ENCODE data around the gene GALNT2.

Gene GALNT2

DNA sequence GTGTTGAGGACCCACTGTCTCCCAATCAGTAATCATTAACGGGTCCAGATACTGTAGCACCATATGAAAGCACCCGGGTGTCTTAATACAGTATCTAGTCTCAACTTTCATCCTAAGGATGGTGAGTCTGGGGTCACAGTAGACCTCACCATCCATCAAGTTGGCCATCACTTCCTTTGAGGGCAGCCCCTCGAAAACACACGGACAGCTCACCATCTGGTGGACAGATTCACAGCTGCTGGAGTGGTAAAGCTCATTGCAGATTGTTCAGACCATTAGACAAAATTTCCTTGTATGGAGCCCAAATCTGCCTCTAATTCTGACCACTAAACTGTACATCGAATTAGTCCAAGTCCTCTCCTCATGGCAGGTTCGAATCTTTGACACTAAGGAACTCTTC, 236.0 kb downstream of the GALNT2 start:
- H3K4me1 ChIP-seq (ENCODE audit: control insufficient read depth, low read depth, low read length): no peaks in the 10 kb centered on the region
- H3K4me2 ChIP-seq (ENCODE audit: low read length): no peak overlapping the region
- H3K36me3 ChIP-seq (ENCODE audit: control insufficient read depth, insufficient read depth, low read length): no peaks in the 10 kb centered on the region
- H2BK5ac ChIP-seq (ENCODE audit: low read length): no peak overlapping the region
- DNase-seq: no peak
- H3K56ac ChIP-seq (ENCODE audit: low read length): no peak overlapping the region
- no peak overlapping the region for H3K9ac ChIP-seq (ENCODE audit: low read length)
- no peak overlapping the region for H2BK120ac ChIP-seq (ENCODE audit: low read depth, low read length)
- H2AK5ac ChIP-seq (ENCODE audit: low read length): no peak overlapping the region
- H3K4ac ChIP-seq (ENCODE audit: low read depth, low read length): no peak overlapping the region
- H3K27me3 ChIP-seq (ENCODE audit: insufficient read depth, low read length, poor library complexity): no peaks in the 10 kb centered on the region
- H4K8ac ChIP-seq (ENCODE audit: low read depth, low read length): no peak overlapping the region
- H2BK15ac ChIP-seq (replicated peaks; ENCODE audit: low read depth): no peak overlapping the region
- H3K4me3 ChIP-seq (ENCODE audit: low read length): no peak overlapping the region
- WGBS (ENCODE audit: extremely low coverage, insufficient coverage, low lambda C conversion rate): no CpG with 5 or more reads among the region's 6 CpGs
- no peak overlapping the region for H4K5ac ChIP-seq (ENCODE audit: low read length)
- no peak overlapping the region for H3K23ac ChIP-seq (ENCODE audit: low read length)
- no peaks in the 10 kb centered on the region for H3K79me2 ChIP-seq (ENCODE audit: control insufficient read depth, insufficient read depth, low read length)
- H3K79me1 ChIP-seq (ENCODE audit: low read length): no peaks in the 10 kb centered on the region
- no peak overlapping the region for H3K27ac ChIP-seq (ENCODE audit: low read depth, low read length)
- H3K18ac ChIP-seq (ENCODE audit: low read length): no peak overlapping the region

DNA sequence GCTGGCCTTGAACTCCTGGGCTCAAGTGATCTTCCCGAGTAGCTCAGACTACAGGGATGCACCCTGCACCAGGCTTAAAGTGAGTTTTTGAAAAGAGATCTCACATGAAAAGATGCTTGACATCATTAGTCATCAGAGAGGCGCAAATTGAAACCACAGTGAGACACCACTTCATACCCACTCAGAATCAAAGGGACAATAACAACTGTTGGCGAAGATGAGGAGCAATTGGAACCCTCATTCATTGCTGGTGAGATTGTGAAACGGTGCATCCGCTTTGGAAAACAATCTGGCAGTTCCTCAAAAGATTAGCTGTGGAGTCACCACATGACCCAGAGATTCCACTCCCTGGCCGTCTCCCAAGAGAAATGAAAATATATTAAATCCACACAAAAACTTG, 236.8 kb downstream of the GALNT2 start:
- Histone ChIP-seq H3K18ac (ENCODE audit: low read length) (no peak overlapping the region), H3K4me1 (ENCODE audit: control insufficient read depth, low read depth, low read length) (no peaks in the 10 kb centered on the region), H4K5ac (ENCODE audit: low read length) (no peak overlapping the region), H3K4ac (ENCODE audit: low read depth, low read length) (no peak overlapping the region), H3K79me2 (ENCODE audit: control insufficient read depth, insufficient read depth, low read length) (no peaks in the 10 kb centered on the region), H3K27me3 (ENCODE audit: insufficient read depth, low read length, poor library complexity) (no peaks in the 10 kb centered on the region), H2AK5ac (ENCODE audit: low read length) (no peak overlapping the region), H3K79me1 (ENCODE audit: low read length) (no peaks in the 10 kb centered on the region), H3K4me2 (ENCODE audit: low read length) (no peak overlapping the region), H3K56ac (ENCODE audit: low read length) (no peak overlapping the region), H2BK15ac (replicated peaks; ENCODE audit: low read depth) (no peak overlapping the region), H4K8ac (ENCODE audit: low read depth, low read length) (no peak overlapping the region), H2BK120ac (ENCODE audit: low read depth, low read length) (no peak overlapping the region), H3K23ac (ENCODE audit: low read length) (no peak overlapping the region), H3K36me3 (ENCODE audit: control insufficient read depth, insufficient read depth, low read length) (no peaks in the 10 kb centered on the region), H2BK5ac (ENCODE audit: low read length) (no peak overlapping the region), H3K9ac (ENCODE audit: low read length) (no peak overlapping the region), H3K4me3 (ENCODE audit: low read length) (no peak overlapping the region), H3K27ac (ENCODE audit: low read depth, low read length) (no peak overlapping the region)
- WGBS (ENCODE audit: extremely low coverage, insufficient coverage, low lambda C conversion rate): no CpG with 5 or more reads among the region's 6 CpGs
- no peak for DNase-seq

DNA sequence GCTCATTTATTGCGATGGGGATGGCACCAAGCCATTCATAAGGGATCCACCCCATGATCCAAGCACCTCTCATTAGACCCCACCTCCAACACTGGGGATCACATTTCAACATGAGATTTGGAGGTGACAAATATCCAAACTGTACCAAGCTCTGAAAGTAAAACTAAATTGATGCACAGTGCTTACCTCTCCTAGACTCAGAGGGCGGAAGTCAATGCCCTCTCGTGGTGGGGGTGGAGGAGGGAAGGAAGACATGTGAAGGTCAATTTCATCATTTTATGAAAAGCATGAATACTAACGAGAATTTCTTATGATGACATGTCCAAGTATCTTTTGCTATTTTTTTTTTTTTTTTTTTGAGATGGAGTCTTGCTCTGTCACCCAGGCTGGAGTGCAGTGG, 239.1 kb downstream of the GALNT2 start:
- H3K18ac ChIP-seq (ENCODE audit: low read length): no peak overlapping the region
- H4K5ac ChIP-seq (ENCODE audit: low read length): no peak overlapping the region
- no peak overlapping the region for H3K4me3 ChIP-seq (ENCODE audit: low read length)
- H3K4me2 ChIP-seq (ENCODE audit: low read length): no peak overlapping the region
- H2AK5ac ChIP-seq (ENCODE audit: low read length): no peak overlapping the region
- no peak overlapping the region for H3K9ac ChIP-seq (ENCODE audit: low read length)
- H3K27ac ChIP-seq (ENCODE audit: low read depth, low read length): no peak overlapping the region
- H3K79me1 ChIP-seq (ENCODE audit: low read length): no peaks in the 10 kb centered on the region
- no peaks in the 10 kb centered on the region for H3K79me2 ChIP-seq (ENCODE audit: control insufficient read depth, insufficient read depth, low read length)
- no peak overlapping the region for H2BK5ac ChIP-seq (ENCODE audit: low read length)
- H4K8ac ChIP-seq (ENCODE audit: low read depth, low read length): no peak overlapping the region
- no peak overlapping the region for H3K56ac ChIP-seq (ENCODE audit: low read length)
- H3K23ac ChIP-seq (ENCODE audit: low read length): no peak overlapping the region
- H3K4me1 ChIP-seq (ENCODE audit: control insufficient read depth, low read depth, low read length): no peaks in the 10 kb centered on the region
- H2BK15ac ChIP-seq (replicated peaks; ENCODE audit: low read depth): no peak overlapping the region
- WGBS (ENCODE audit: extremely low coverage, insufficient coverage, low lambda C conversion rate): no CpG with 5 or more reads among the region's 4 CpGs
- H3K4ac ChIP-seq (ENCODE audit: low read depth, low read length): no peak overlapping the region
- no peak overlapping the region for H2BK120ac ChIP-seq (ENCODE audit: low read depth, low read length)
- no peak for DNase-seq
- H3K36me3 ChIP-seq (ENCODE audit: control insufficient read depth, insufficient read depth, low read length): no peaks in the 10 kb centered on the region
- no peaks in the 10 kb centered on the region for H3K27me3 ChIP-seq (ENCODE audit: insufficient read depth, low read length, poor library complexity)

DNA sequence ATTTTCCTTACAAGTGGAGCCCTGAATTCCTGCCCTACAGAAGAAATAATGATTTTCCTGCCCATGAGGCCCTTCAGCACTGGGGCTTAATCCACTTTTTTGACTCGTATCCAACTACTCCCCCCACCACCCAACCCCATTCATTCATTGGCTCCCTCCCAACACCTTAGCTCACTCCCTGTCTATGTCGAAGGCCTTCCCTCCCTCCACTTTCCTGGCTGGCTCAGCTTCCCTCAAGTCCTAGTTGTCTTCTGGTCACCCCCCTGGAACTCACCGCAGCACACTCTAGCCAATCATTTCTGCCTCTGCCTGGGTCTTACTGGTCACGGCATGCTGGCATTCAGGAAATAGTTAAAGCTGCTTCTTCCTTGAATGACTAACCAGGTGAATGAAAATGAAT, 240.2 kb downstream of the GALNT2 start:
- Histone ChIP-seq H3K79me1 (ENCODE audit: low read length) (no peaks in the 10 kb centered on the region), H4K8ac (ENCODE audit: low read depth, low read length) (no peak overlapping the region), H3K56ac (ENCODE audit: low read length) (no peak overlapping the region), H3K4ac (ENCODE audit: low read depth, low read length) (no peak overlapping the region), H2BK5ac (ENCODE audit: low read length) (no peak overlapping the region), H3K18ac (ENCODE audit: low read length) (no peak overlapping the region), H3K27ac (ENCODE audit: low read depth, low read length) (no peak overlapping the region), H3K36me3 (ENCODE audit: control insufficient read depth, insufficient read depth, low read length) (no peaks in the 10 kb centered on the region), H3K9ac (ENCODE audit: low read length) (no peak overlapping the region), H2BK120ac (ENCODE audit: low read depth, low read length) (no peak overlapping the region), H3K23ac (ENCODE audit: low read length) (no peak overlapping the region), H3K79me2 (ENCODE audit: control insufficient read depth, insufficient read depth, low read length) (no peaks in the 10 kb centered on the region), H3K27me3 (ENCODE audit: insufficient read depth, low read length, poor library complexity) (no peaks in the 10 kb centered on the region), H2BK15ac (replicated peaks; ENCODE audit: low read depth) (no peak overlapping the region), H4K5ac (ENCODE audit: low read length) (no peak overlapping the region), H2AK5ac (ENCODE audit: low read length) (no peak overlapping the region), H3K4me1 (ENCODE audit: control insufficient read depth, low read depth, low read length) (no peaks in the 10 kb centered on the region), H3K4me3 (ENCODE audit: low read length) (no peak overlapping the region), H3K4me2 (ENCODE audit: low read length) (no peak overlapping the region)
- DNase-seq: no peak
- no CpG with 5 or more reads among the region's 4 CpGs for WGBS (ENCODE audit: extremely low coverage, insufficient coverage, low lambda C conversion rate)

DNA sequence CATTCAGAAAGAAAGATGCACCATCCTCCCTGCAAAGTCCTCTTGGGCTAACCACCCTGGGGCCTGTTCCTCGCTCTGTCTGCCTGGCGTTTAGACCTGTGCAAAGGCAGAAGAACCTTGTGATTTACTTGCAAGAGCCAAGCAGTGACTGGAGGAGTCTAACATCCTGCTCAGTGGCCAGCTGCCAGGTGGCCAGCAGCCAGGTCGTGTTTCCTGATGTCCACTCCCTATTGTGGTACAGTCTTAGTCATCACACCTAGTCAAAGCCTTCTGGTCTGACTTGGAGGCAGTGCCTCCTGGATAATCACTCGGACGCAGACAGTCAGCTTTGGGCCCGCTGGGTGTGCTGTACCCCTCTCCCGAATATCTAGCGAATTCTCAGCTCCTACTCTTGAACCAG, 241.0 kb downstream of the GALNT2 start:
- WGBS (ENCODE audit: extremely low coverage, insufficient coverage, low lambda C conversion rate): no CpG with 5 or more reads among the region's 8 CpGs
- Histone ChIP-seq H3K79me1 (ENCODE audit: low read length) (no peaks in the 10 kb centered on the region), H3K27ac (ENCODE audit: low read depth, low read length) (no peak overlapping the region)

DNA sequence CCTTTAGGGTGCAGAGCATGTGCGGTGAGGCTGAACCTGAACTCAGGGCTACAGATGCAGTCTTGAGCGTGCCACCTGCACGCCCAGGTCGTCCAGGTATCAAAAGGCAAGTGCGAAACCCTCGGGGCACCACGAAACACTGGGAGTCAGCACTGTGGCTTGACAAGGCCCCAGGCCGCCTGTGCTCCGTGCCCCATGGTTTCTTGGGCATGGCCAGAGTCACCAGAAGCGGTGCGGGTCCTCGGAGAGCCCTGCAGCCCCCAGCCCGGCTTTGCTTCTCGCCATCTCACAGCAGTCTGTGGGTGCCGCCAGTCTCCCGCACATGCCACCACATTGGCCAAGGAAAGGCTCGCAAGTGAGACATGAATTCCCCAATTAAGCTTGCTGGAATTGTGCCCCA, 241.8 kb downstream of the GALNT2 start:
- H2BK15ac ChIP-seq (replicated peaks; ENCODE audit: low read depth): no peak overlapping the region
- no peaks in the 10 kb centered on the region for H3K4me1 ChIP-seq (ENCODE audit: control insufficient read depth, low read depth, low read length)
- no peak overlapping the region for H3K23ac ChIP-seq (ENCODE audit: low read length)
- no peak overlapping the region for H4K8ac ChIP-seq (ENCODE audit: low read depth, low read length)
- no peak overlapping the region for H2BK120ac ChIP-seq (ENCODE audit: low read depth, low read length)
- no peaks in the 10 kb centered on the region for H3K36me3 ChIP-seq (ENCODE audit: control insufficient read depth, insufficient read depth, low read length)
- no peak overlapping the region for H3K56ac ChIP-seq (ENCODE audit: low read length)
- H3K9ac ChIP-seq (ENCODE audit: low read length): no peak overlapping the region
- no peak overlapping the region for H3K4me2 ChIP-seq (ENCODE audit: low read length)
- no peak overlapping the region for H3K27ac ChIP-seq (ENCODE audit: low read depth, low read length)
- H4K5ac ChIP-seq (ENCODE audit: low read length): no peak overlapping the region
- no peak overlapping the region for H3K4ac ChIP-seq (ENCODE audit: low read depth, low read length)
- WGBS (ENCODE audit: extremely low coverage, insufficient coverage, low lambda C conversion rate): no CpG with 5 or more reads among the region's 17 CpGs
- H3K79me2 ChIP-seq (ENCODE audit: control insufficient read depth, insufficient read depth, low read length): no peaks in the 10 kb centered on the region
- H3K18ac ChIP-seq (ENCODE audit: low read length): no peak overlapping the region
- H3K4me3 ChIP-seq (ENCODE audit: low read length): no peak overlapping the region
- H3K79me1 ChIP-seq (ENCODE audit: low read length): no peaks in the 10 kb centered on the region
- no peak overlapping the region for H2AK5ac ChIP-seq (ENCODE audit: low read length)
- DNase-seq: no peak
- H2BK5ac ChIP-seq (ENCODE audit: low read length): no peak overlapping the region
- no peaks in the 10 kb centered on the region for H3K27me3 ChIP-seq (ENCODE audit: insufficient read depth, low read length, poor library complexity)

More for the DNA sequence above, 241.0 kb downstream of the GALNT2 start:
- no peaks in the 10 kb centered on the region for H3K79me2 ChIP-seq (ENCODE audit: control insufficient read depth, insufficient read depth, low read length)
- no peaks in the 10 kb centered on the region for H3K4me1 ChIP-seq (ENCODE audit: control insufficient read depth, low read depth, low read length)
- no peaks in the 10 kb centered on the region for H3K36me3 ChIP-seq (ENCODE audit: control insufficient read depth, insufficient read depth, low read length)
- H3K4ac ChIP-seq (ENCODE audit: low read depth, low read length): no peak overlapping the region
- H2BK5ac ChIP-seq (ENCODE audit: low read length): no peak overlapping the region
- no peak overlapping the region for H2BK15ac ChIP-seq (replicated peaks; ENCODE audit: low read depth)
- H3K9ac ChIP-seq (ENCODE audit: low read length): no peak overlapping the region
- H3K23ac ChIP-seq (ENCODE audit: low read length): no peak overlapping the region
- no peak for DNase-seq
- no peak overlapping the region for H3K4me2 ChIP-seq (ENCODE audit: low read length)
- H3K18ac ChIP-seq (ENCODE audit: low read length): no peak overlapping the region
- H3K27me3 ChIP-seq (ENCODE audit: insufficient read depth, low read length, poor library complexity): no peaks in the 10 kb centered on the region
- H3K4me3 ChIP-seq (ENCODE audit: low read length): no peak overlapping the region
- no peak overlapping the region for H4K8ac ChIP-seq (ENCODE audit: low read depth, low read length)
- no peak overlapping the region for H4K5ac ChIP-seq (ENCODE audit: low read length)
- H2BK120ac ChIP-seq (ENCODE audit: low read depth, low read length): no peak overlapping the region
- H3K56ac ChIP-seq (ENCODE audit: low read length): no peak overlapping the region
- no peak overlapping the region for H2AK5ac ChIP-seq (ENCODE audit: low read length)

Data from mesendoderm (in vitro differentiated cells).